HEK293T (cell line): Measurements from ENCODE around the gene RABL6.

ENCODE experiments used
- ARNT ChIP-seq: fragments of 450-650 bp; IDR thresholded peaks from 2 replicates; pipeline ENCODE4 v1.6.1; 2017; ENCODE audit warnings: mild to moderate bottlenecking
- FOXA1 ChIP-seq: fragments of 450-650 bp; IDR thresholded peaks from 2 replicates; pipeline ENCODE4 v1.6.1; 2016; ENCODE audit warnings: mild to moderate bottlenecking
- NFRKB ChIP-seq: fragments of 450-650 bp; IDR thresholded peaks from 2 replicates; pipeline ENCODE4 v1.6.1; 2016; ENCODE audit warnings: mild to moderate bottlenecking, moderate library complexity

DNA sequence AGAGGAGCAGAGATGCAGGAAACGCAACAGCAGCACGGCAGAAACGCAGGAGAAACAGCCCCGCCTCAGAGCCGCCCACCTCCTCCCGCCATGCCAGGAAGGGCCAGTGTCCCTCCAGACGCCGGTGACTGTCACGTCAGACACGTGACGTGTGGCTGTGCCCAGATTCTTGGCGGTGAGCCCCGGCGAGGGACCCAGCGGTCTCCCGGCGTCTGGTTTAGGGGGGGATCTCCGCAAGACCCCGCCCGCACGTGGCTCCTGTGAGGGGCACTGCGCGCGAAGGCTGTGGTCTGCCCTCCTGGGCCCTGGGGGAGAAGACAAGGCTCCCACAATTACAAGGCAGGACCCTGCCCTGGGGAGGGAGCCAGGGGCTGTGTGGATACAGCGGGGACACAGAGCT lies 47.3 kb upstream of the RABL6 start:
- TF ChIP-seq NFRKB (no peak), ARNT (no peak), FOXA1 (no peak)
